ENCODE measurements around the gene DMKN.

Gene DMKN

DNA sequence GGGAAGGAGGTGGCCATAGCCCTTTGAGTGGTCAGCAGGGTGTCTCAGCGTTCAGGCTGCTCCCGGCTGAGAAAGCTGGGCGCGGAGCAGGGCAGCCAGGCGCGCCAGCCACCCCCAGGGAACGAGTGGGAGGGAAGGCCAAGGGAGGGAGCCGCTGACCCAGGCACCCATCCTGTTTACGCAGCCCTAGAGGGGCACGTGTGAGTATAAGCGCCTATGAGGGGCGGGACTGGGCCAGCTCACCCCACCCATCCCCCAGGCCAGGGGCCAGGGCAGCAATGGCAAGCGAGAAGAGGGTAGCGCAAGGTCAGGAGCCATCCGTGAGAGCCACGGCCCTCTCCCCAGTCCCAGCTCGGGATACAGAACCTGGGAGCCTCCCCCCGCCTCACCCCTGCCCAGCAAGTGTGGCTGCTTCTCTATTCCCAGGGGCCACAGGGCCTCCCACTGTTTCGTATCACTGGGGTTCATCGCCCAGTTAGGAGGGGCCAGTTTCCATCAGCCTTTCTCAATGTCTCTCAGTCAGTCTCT, 897 bp upstream of the DMKN start:
- Histone ChIP-seq H3K9me2 (replicated peaks; ENCODE audit: control insufficient read depth, low read length) (no peaks in the 10 kb centered on the region), H4K20me1 (ENCODE audit: control insufficient read depth, insufficient read depth, low read depth, low read length) (no peaks in the 10 kb centered on the region), H3K27ac (ENCODE audit: low read depth, low read length) (no peak overlapping the region), H3K4me1 (ENCODE audit: control insufficient read depth, low read length) (peaks cover 4% of the 10 kb centered on the region), H3K79me2 (ENCODE audit: control insufficient read depth, low read length) (no peaks in the 10 kb centered on the region), H3K27me3 (ENCODE audit: control insufficient read depth, low read length) (peaks cover 21% of the 10 kb centered on the region), H3K9me3 (ENCODE audit: control insufficient read depth, insufficient read depth, low read length) (no peaks in the 10 kb centered on the region), H3K4me3 (ENCODE audit: low read length) (no peak overlapping the region), H3K36me3 (ENCODE audit: control insufficient read depth, low read length) (no peaks in the 10 kb centered on the region), H3K4me2 (ENCODE audit: low read length) (no peak overlapping the region), H3F3A (ENCODE audit: control insufficient read depth, insufficient read depth) (no peaks in the 10 kb centered on the region)
- TF ChIP-seq, protein P1, sequence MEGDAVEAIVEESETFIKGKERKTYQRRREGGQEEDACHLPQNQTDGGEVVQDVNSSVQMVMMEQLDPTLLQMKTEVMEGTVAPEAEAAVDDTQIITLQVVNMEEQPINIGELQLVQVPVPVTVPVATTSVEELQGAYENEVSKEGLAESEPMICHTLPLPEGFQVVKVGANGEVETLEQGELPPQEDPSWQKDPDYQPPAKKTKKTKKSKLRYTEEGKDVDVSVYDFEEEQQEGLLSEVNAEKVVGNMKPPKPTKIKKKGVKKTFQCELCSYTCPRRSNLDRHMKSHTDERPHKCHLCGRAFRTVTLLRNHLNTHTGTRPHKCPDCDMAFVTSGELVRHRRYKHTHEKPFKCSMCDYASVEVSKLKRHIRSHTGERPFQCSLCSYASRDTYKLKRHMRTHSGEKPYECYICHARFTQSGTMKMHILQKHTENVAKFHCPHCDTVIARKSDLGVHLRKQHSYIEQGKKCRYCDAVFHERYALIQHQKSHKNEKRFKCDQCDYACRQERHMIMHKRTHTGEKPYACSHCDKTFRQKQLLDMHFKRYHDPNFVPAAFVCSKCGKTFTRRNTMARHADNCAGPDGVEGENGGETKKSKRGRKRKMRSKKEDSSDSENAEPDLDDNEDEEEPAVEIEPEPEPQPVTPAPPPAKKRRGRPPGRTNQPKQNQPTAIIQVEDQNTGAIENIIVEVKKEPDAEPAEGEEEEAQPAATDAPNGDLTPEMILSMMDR (IDR thresholded peaks at IDR 0.05; ENCODE audit: low read depth, low read length, poor library complexity, severe bottlenecking) = no peak

DNA sequence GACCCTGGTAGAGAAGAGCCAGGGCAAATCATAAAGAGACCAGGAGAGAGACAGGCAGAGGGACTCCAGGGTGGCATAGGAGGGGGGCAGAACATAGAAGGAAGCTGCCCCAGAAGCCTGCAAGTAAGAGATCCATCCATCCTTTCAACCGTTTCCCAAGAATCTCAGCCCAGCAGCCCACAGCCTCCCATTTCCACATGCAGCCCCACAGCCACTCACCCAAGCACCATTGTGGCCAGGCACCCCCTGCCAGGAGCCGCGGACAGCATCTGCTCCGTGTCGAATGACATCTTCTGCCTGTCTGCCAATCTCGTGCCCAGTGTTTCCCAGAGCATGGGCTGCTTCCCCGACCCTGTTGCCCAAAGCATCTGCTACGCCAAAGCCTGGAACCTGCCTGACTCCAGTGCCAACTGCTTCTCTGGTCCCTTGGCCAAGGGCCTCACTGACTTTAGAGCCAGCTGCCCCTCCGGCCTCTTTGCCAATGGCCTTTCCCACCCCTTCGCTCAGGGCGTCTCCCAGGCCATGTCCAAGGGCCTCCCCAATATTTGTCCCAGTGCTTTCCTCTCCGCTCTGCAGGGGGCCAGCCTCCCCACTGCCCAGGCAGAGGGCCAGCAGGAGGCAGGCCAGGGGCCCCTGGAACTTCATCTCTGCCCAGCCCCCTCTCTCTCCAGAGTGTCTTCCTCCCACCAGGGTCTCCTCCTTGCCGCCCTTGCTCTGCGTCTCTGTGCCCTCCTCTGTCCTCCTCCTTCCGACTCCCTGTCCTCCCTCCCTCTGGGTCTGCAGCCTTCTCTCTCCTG, 420 bp downstream of the DMKN start:
- H3K79me2 ChIP-seq (ENCODE audit: control insufficient read depth, low read length) = peaks cover 10% of the 10 kb centered on the region
- H3K27me3 ChIP-seq (ENCODE audit: control insufficient read depth, low read length) = peaks cover 27% of the 10 kb centered on the region
- H3K36me3 ChIP-seq (ENCODE audit: control insufficient read depth, low read length) = no peaks in the 10 kb centered on the region
- no peaks in the 10 kb centered on the region for H3F3A ChIP-seq (ENCODE audit: control insufficient read depth, insufficient read depth)
- no peak overlapping the region for H3K4me2 ChIP-seq (ENCODE audit: low read length)
- TF ChIP-seq EZH2phosphoT487 (IDR thresholded peaks at IDR 0.05; ENCODE audit: borderline replicate concordance, low read length) = no peak
- TF ChIP-seq, protein P1 (IDR thresholded peaks at IDR 0.05; ENCODE audit: low read depth, low read length, poor library complexity, severe bottlenecking) = no peak
- no peaks in the 10 kb centered on the region for H3K9me3 ChIP-seq (ENCODE audit: control insufficient read depth, insufficient read depth, low read length)
- H3K4me3 ChIP-seq (ENCODE audit: low read length) = no peak overlapping the region
- no peak overlapping the region for H3K27ac ChIP-seq (ENCODE audit: low read depth, low read length)
- no peaks in the 10 kb centered on the region for H4K20me1 ChIP-seq (ENCODE audit: control insufficient read depth, insufficient read depth, low read depth, low read length)
- H3K4me1 ChIP-seq (ENCODE audit: control insufficient read depth, low read length) = peaks cover 14% of the 10 kb centered on the region
- H3K9me2 ChIP-seq (replicated peaks; ENCODE audit: control insufficient read depth, low read length) = no peaks in the 10 kb centered on the region

DNA sequence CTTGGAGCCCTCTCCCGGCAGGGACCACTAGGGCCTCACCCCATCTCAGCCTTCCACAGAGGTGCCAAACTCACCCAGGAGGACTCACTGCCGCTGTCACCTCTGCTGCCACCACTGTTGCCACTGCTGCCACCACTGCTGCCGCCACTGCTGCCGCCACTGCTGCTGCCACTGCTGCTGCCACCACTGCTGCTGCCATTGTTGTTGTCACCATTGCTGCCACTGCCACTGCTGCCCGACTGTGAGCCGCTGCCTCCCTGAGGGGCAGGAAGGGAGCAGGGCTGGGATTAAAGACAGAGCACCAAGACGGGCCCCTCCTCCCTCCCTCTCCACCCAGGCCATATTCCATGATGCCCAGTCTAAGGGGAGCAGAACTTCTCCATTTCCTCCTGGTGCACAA, 2.1 kb downstream of the DMKN start:
- peaks cover 37% of the 10 kb centered on the region for H3K27me3 ChIP-seq (ENCODE audit: control insufficient read depth, low read length)
- no peaks in the 10 kb centered on the region for H3K9me2 ChIP-seq (replicated peaks; ENCODE audit: control insufficient read depth, low read length)
- peaks cover 26% of the 10 kb centered on the region for H3K4me1 ChIP-seq (ENCODE audit: control insufficient read depth, low read length)
- H4K20me1 ChIP-seq (ENCODE audit: control insufficient read depth, insufficient read depth, low read depth, low read length) = no peaks in the 10 kb centered on the region
- H3K4me2 ChIP-seq (ENCODE audit: low read length) = no peak overlapping the region
- no peak overlapping the region for H3K4me3 ChIP-seq (ENCODE audit: low read length)
- no peak for TF ChIP-seq EZH2phosphoT487 (IDR thresholded peaks at IDR 0.05; ENCODE audit: borderline replicate concordance, low read length)
- TF ChIP-seq, protein P1 (IDR thresholded peaks at IDR 0.05; ENCODE audit: low read depth, low read length, poor library complexity, severe bottlenecking) = no peak
- H3K79me2 ChIP-seq (ENCODE audit: control insufficient read depth, low read length) = peaks cover 10% of the 10 kb centered on the region
- H3K36me3 ChIP-seq (ENCODE audit: control insufficient read depth, low read length) = no peaks in the 10 kb centered on the region
- H3K27ac ChIP-seq (ENCODE audit: low read depth, low read length) = no peak overlapping the region
- H3K9me3 ChIP-seq (ENCODE audit: control insufficient read depth, insufficient read depth, low read length) = no peaks in the 10 kb centered on the region
- no peaks in the 10 kb centered on the region for H3F3A ChIP-seq (ENCODE audit: control insufficient read depth, insufficient read depth)

Data from DOHH2 (cell line).